K562 treated with DMSO at 1 percent for 24 hours (cell line): Measurements from ENCODE around the gene NECAB2. TPM values are rescaled to one million over a fixed set of nuclear protein-coding genes. Genes with fewer than 3 reads are reported as not detected.

Source experiments
- total RNA-seq: library from RNA; unstranded; fragments of 300-600 nt; gene quantifications from 2 replicates; pipeline ENCODE4 v1.2.3, GENCODE V29; 2022; ENCODE audit warnings: low read depth; ENCODE audit not compliant: insufficient read depth

Gene NECAB2
- total RNA-seq: not detected in 2 replicates

DNA sequence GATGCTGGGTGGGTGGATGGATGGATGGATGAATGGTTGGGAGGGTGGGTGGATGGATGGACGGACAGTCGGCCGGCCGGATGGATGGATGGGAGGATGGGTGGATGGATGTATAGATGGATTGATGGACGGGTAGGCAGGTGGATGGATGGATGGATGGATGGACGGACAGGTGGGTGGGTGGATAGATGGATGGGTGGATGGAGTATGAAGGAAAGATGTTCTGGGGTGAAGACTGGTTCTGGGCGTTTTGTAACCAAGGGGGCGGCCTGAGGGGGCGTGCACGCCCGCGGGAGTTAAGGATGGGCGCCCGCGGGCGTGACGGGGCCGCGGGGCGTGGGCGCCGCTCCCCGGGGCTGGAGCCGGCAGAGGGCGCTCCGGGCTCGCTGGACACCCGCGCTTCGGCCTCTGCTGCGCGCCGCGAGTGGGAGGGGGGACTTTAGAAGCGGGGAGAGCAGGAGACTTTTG is at the start of gene NECAB2:
NECAB2 (plus strand) TSS at position 407 of the 468 bp plus-strand sequence. CDS start 405 bp downstream, outside the sequence.

DNA sequence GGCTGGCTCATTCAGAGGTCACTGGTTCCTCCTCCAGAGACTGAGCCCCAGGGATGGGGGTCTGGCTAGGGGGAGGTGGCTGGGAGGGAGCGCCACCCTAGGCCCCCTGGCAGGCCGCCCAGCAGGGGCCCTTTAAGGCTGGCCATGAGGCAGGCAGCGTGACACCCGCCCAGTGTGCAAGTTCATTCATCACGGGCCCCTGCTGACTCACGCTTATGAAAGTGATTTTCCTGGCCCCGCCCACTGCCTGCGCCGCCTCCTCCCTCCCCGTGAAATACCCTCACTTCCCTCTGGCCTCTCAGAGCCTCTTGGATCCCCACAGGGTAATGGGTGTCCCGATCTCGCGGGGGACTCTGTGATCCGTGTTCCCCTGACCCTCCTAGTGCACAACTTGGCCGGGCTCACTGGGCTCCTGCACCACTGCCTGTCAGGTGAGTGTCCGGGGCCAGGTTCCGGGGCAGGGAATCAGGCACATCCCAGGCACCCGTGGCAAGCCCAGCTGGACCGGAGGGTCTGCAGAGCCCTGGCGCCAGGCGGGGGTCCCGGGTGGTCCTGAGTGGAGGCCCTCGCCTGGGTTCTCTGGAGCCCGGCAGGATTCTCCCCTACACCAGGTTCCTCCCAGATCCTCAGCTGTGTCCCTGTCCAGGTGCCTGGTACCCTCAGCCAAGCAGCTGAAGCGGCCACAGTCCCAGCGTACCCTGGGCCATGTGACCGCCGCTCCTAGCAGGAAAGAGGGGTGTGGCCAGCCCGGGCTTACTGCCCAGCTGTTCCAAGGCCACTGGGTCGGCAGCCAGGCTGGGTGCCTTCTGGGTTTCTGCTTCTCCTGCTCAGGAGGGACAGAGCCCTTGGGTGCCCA is 14.9 kb upstream of the NECAB2 start, which contains the start of gene OSGIN1:
OSGIN1 (plus strand) TSS at position 301 of the 856 bp plus-strand sequence. CDS start 4,432 bp downstream, outside the sequence.

DNA sequence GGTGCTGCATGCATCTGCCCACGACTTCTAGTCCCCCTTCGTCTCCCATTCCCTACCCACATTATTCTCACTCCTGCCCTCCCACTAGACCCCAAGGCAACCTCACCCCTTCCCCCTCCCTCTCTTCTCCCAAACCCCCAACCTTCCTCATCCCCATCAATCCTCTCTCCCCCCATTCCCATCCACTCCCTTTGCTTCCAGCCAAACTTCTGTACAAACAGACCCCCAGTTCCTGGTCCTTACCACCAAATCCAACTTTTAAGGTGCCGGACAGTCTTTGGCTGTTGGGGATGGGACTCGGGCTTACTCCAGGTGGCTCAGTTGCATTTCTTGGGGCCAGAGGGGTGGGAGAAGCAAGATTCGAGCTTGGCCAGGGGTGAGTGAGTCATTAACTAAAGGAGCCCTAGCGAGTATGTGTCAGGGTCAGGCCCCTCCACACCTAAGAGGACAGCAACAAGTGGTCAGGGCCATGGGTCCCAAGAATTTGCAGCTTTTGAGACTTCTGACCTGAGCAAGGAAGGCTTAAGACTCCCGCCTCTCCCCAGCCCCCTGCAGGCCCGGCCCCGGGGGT is 74.3 kb downstream of the NECAB2 start, which contains the start of gene SLC38A8:
SLC38A8 (minus strand) TSS at position 488 of the 571 bp plus-strand sequence. CDS start 638 bp downstream, outside the sequence.

Other genes starting within 250 kb of the NECAB2 start
- gene HSBP1, start 160.3 kb upstream of the NECAB2 start, total RNA-seq: 27.1 and 37.0 TPM in 2 replicates
- 2.1 and 2.3 TPM in 2 replicates for gene MLYCD, start 69.1 kb upstream of the NECAB2 start, total RNA-seq
- gene OSGIN1, start 15.0 kb upstream of the NECAB2 start, total RNA-seq: 24.3 and 28.7 TPM in 2 replicates
- gene SLC38A8, start 74.6 kb downstream of the NECAB2 start, total RNA-seq: 0.65 TPM in 1 of 2 replicates, not detected in the other
- gene MBTPS1, start 148.7 kb downstream of the NECAB2 start, total RNA-seq: 85.2 and 92.7 TPM in 2 replicates
- 36.2 and 36.5 TPM in 2 replicates for gene HSDL1, start 176.9 kb downstream of the NECAB2 start, total RNA-seq
- 0.12 TPM in 1 of 2 replicates, not detected in the other for gene DNAAF1, start 177.1 kb downstream of the NECAB2 start, total RNA-seq
- gene TAF1C, start 218.8 kb downstream of the NECAB2 start, total RNA-seq: 28.0 and 32.3 TPM in 2 replicates
- not detected in 2 replicates for gene ADAD2, start 222.9 kb downstream of the NECAB2 start, total RNA-seq